Transverse colon (tissue), 4 donors: ENCODE measurements around the gene SWAP70. TPM values are rescaled to one million over a fixed set of nuclear protein-coding genes. Genes with fewer than 3 reads are reported as not detected.

ENCODE experiments used
- DNase-seq: peaks from one replicate; pipeline ENCODE4 v3.0.0-alpha.2; 2019
- H3K27ac ChIP-seq, 4 donors: fragments of 200-600 bp; sonication (generic); 2 replicates each; pipeline ENCODE4 v1.5.1; 2016 to 2018; ENCODE audit warnings: inconsistent platforms in 4 of 4
- H3K27me3 ChIP-seq: fragments of 200-600 bp; sonication (generic); 2 replicates; pipeline ENCODE4 v1.5.1; 2017; ENCODE audit warnings: inconsistent platforms
- H3K36me3 ChIP-seq, 4 donors: fragments of 200-600 bp; sonication (generic); 2 replicates each; pipeline ENCODE4 v1.5.1; 2017 to 2019; ENCODE audit warnings: inconsistent platforms in 4 of 4
- H3K4me1 ChIP-seq, 4 donors: fragments of 200-600 bp; sonication (generic); 2 replicates each; pipeline ENCODE4 v1.5.1; 2017 to 2020; ENCODE audit warnings: inconsistent platforms in 4 of 4
- H3K4me3 ChIP-seq, 4 donors: fragments of 200-600 bp; sonication (generic); 1 replicate in 1 of 4; 2 replicates in 3 of 4; pipeline versions ENCODE4 v1.5.1 to v1.6.1; 2017 to 2019; ENCODE audit warnings: inconsistent platforms in 4 of 4
- H3K9me3 ChIP-seq, 2 donors: fragments of 200-600 bp; sonication (generic); 2 replicates each; pipeline ENCODE4 v1.5.1; 2017 to 2019; ENCODE audit warnings: inconsistent platforms in 2 of 2
- EP300 ChIP-seq: sonication (generic); formaldehyde crosslinking; IDR thresholded peaks from one replicate; pipeline ENCODE4 v1.6.1; 2017; ENCODE audit warnings: antibody characterized with exemption, low read depth
- POLR2A ChIP-seq: fragments of 450-650 bp; IDR thresholded peaks from one replicate; pipeline ENCODE4 v1.6.1; 2016; ENCODE audit warnings: antibody characterized with exemption, mild to moderate bottlenecking, moderate library complexity
- POLR2AphosphoS5 ChIP-seq, 3 donors: sonication (generic); formaldehyde crosslinking; IDR thresholded peaks; one replicate each; pipeline ENCODE4 v1.6.1; 2016; ENCODE audit warnings: antibody characterized with exemption in 3 of 3
- WGBS, 2 donors: methylation state at CpG; one replicate each; pipeline ENCODE4 v1.1.5; 2018; ENCODE audit warnings: low coverage in 1 of 2; 5-methylcytosine and 5-hydroxymethylcytosine counted together
- in situ Hi-C, 4 donors: fragments of 200-750 bp; cut with MboI; loops; one replicate each; pipeline versions ENCODE4 v1.15.0 to v1.15.1; 2017; ENCODE audit warnings: low sequenced_read_pairs in 3 of 4, low pct_ligation_motif_present in 1 of 4, low pct_unique_long_range_greater_than_20kb in 1 of 4
- intact Hi-C: fragments of 100-400 bp; cut with DNase I; formaldehyde crosslinking; loops from one replicate; pipeline ENCODE4 v1.15.1; 2023; ENCODE audit warnings: low total_unique reads
- total RNA-seq, 4 donors: library from RNA; depleted of rRNA; stranded (reverse); fragments of >200 nt; gene quantifications; one replicate each; pipeline ENCODE4 v1.1.0, GENCODE V29; 2016
- TF ChIP-seq, protein P1 (sequence below), 5 experiments: fragments of 200-600 bp in 3 of 5; fragments of 450-650 bp in 2 of 5; sonication (generic) in 3 of 5; IDR thresholded peaks; 1 replicate in 2 of 5; 2 replicates in 3 of 5; pipeline ENCODE4 v1.5.1; 2016 to 2017; ENCODE audit warnings: antibody characterized with exemption in 5 of 5, inconsistent platforms in 3 of 5, mild to moderate bottlenecking in 2 of 5, moderate library complexity in 1 of 5

SWAP70 gene
- total RNA-seq, 4 donors from 2014 or later, result 18.8 to 52.5 (median 29.1) TPM

DNA sequence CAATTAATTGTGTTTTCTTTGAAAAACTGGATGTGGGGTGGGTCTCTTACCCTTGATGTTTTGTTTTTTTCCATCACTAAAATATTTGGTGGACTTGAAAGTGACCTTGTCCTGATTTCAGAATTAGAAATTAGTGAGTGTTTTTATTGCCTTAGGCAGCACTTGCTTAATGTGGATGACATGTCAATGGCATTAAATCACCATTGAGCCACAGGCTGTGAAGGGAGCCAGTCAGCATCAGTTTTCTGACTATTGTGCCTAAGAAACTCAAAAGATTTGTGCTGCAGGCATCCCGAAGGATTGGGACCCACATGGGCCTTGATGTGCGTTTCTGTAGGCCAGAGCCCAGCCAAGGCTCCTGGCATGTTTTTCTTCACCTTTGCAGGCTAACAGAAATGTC, 53.8 kb downstream of the SWAP70 start:
- in situ Hi-C loops, result no loop called here
- peaks cover 0 to 22% (median 8%) of the 10 kb centered on the region in 4 donors for H3K4me1 ChIP-seq
- H3K27me3 ChIP-seq, result no peaks in the 10 kb centered on the region
- no peak for DNase-seq
- no peaks in the 10 kb centered on the region for H3K9me3 ChIP-seq
- peak overlapping the region in 3 of 4 donors; percentile 42 to 55 (median 43) for H3K27ac ChIP-seq
- no peak for TF ChIP-seq POLR2AphosphoS5 (IDR thresholded peaks at IDR 0.05)
- TF ChIP-seq, protein P1, sequence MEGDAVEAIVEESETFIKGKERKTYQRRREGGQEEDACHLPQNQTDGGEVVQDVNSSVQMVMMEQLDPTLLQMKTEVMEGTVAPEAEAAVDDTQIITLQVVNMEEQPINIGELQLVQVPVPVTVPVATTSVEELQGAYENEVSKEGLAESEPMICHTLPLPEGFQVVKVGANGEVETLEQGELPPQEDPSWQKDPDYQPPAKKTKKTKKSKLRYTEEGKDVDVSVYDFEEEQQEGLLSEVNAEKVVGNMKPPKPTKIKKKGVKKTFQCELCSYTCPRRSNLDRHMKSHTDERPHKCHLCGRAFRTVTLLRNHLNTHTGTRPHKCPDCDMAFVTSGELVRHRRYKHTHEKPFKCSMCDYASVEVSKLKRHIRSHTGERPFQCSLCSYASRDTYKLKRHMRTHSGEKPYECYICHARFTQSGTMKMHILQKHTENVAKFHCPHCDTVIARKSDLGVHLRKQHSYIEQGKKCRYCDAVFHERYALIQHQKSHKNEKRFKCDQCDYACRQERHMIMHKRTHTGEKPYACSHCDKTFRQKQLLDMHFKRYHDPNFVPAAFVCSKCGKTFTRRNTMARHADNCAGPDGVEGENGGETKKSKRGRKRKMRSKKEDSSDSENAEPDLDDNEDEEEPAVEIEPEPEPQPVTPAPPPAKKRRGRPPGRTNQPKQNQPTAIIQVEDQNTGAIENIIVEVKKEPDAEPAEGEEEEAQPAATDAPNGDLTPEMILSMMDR (IDR thresholded peaks at IDR 0.05), result no peak
- no peak for TF ChIP-seq POLR2A
- no peak for TF ChIP-seq EP300
- intact Hi-C loops, result no loop called here
- no peaks in the 10 kb centered on the region for H3K36me3 ChIP-seq
- 84 to 90% methylated on average over 2 of the region's 2 CpGs for WGBS, 2 donors
- H3K4me3 ChIP-seq, result no peak overlapping the region

DNA sequence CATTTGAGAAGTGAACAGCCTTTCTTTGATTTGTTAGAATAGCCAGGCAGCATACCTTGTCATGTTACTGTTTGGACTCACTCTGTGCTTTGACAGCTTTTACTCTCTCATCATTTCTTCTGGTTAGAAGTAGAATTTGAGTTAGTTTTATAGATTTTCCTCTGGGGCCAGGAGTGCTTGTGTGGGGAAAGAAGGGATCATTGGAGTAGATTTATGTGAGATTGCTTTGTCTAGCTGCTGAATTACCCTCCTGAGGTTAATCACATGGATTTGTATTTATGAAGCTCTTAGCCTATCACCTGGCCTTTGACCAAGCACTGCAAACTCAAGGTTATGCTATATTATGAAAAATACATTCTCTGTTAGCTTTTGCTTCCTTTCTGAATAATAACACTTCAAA, 54.3 kb downstream of the SWAP70 start:
- peak overlapping the region in 3 of 4 donors; percentile 42 to 55 (median 43) for H3K27ac ChIP-seq
- in situ Hi-C loops (no loop called here), intact Hi-C loops (no loop called here)
- TF ChIP-seq POLR2AphosphoS5 (IDR thresholded peaks at IDR 0.05) (no peak), POLR2A (no peak), EP300 (no peak)
- TF ChIP-seq, protein P1 (IDR thresholded peaks at IDR 0.05), result no peak
- no peak overlapping the region for H3K4me3 ChIP-seq
- H3K9me3 ChIP-seq, result no peaks in the 10 kb centered on the region
- peaks cover 0 to 22% (median 8%) of the 10 kb centered on the region in 4 donors for H3K4me1 ChIP-seq
- no peaks in the 10 kb centered on the region for H3K27me3 ChIP-seq
- H3K36me3 ChIP-seq, result no peaks in the 10 kb centered on the region
- DNase-seq, result no peak

DNA sequence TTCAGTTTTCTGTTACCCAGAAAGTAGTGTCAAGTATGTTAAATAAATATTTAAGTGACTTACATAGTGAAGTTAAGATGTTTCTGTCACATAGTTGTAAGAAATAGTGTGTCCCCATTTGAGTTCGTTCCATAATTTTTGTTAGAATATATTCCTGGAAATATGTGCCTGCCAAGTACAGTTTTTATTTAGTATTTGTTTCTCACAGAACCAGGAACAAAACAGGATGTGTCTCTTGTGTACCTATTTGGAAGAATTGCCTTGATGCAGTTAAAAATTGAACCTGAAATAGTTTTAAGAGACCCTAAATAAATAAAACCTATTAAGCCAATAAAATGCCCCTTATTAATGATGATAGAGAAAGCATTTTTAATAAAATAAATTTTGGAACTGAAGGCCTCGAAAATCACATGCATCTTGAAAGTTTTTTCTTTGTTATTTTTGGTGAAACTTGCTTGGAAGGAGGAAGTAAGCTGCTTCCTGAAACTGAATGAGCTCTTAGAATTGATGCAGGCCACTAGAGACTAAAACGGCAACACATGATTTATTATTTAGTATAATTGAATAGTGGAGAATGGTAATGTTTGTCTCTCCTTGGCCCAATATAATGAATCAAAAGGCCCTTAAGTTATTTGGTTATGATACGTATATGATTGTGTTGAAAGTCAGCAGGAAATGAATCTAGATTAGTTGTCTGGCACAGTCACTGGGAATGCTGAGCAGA, 55.9 kb downstream of the SWAP70 start:
- H3K27ac ChIP-seq, result peak overlapping the region; percentile 23 to 60 (median 37)
- 31 to 35% methylated on average over 4 of the region's 4 CpGs for WGBS, 2 donors
- intact Hi-C loops, result no loop called here
- no peaks in the 10 kb centered on the region for H3K27me3 ChIP-seq
- H3K36me3 ChIP-seq, result no peaks in the 10 kb centered on the region
- in situ Hi-C loops, result no loop called here
- no peak for DNase-seq
- TF ChIP-seq POLR2AphosphoS5 (IDR thresholded peaks at IDR 0.05) (no peak), EP300 (no peak), POLR2A (no peak)
- TF ChIP-seq, protein P1 (IDR thresholded peaks at IDR 0.05), result no peak
- H3K4me1 ChIP-seq, result peaks cover 0 to 22% (median 8%) of the 10 kb centered on the region in 4 donors
- H3K4me3 ChIP-seq, result no peak overlapping the region
- H3K9me3 ChIP-seq, result no peaks in the 10 kb centered on the region

DNA sequence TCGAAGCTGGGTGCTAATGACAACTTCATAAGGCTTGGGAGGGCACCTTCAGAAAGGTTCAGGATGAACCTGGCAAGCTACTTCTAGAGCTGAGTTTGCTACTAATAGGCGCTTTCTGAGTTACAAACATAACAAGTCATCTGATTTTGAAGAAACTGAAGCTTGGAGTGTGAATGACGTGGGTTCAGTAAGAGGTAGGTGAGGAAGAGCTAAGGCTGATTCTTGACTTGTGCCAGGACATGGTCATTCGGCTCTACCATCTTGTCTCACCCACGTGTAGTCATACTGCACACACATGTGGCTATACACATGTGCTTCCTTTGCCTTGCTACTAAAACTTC, 56.4 kb downstream of the SWAP70 start:
- WGBS, 2 donors, result 62 to 64% methylated on average over 2 to 5 of the region's 5 CpGs
- Histone ChIP-seq H3K27ac (peak overlapping the region; percentile 23 to 60 (median 37)), H3K9me3 (no peaks in the 10 kb centered on the region), H3K4me3 (no peak overlapping the region), H3K4me1 (peaks cover 0 to 22% (median 8%) of the 10 kb centered on the region in 4 donors), H3K27me3 (no peaks in the 10 kb centered on the region), H3K36me3 (no peaks in the 10 kb centered on the region)
- in situ Hi-C loops, result no loop called here
- no peak for DNase-seq
- TF ChIP-seq, protein P1 (IDR thresholded peaks at IDR 0.05), result no peak
- intact Hi-C loops, result no loop called here
